Activated T-cell treated with anti-CD3 and anti-CD28 coated beads, Interleukin-2, amount 50 U/mL, for 24 hours (primary cell): Measurements from ENCODE around the gene MPPED2.

Experiments
- DNase-seq: peaks from one replicate; pipeline ENCODE4 v3.0.0-alpha.2; 2020
- H3K27ac Mint-ChIP-seq: 2 replicates; pipeline ENCODE4 v1.8.0; 2020; ENCODE audit warnings: mild to moderate bottlenecking, mixed read lengths
- H3K27me3 Mint-ChIP-seq: 2 replicates; pipeline ENCODE4 v1.8.0; 2020; ENCODE audit warnings: mixed read lengths
- H3K36me3 Mint-ChIP-seq: 2 replicates; pipeline ENCODE4 v1.8.0; 2020; ENCODE audit warnings: low read depth, mixed read lengths
- H3K4me1 Mint-ChIP-seq: 2 replicates; pipeline ENCODE4 v1.8.0; 2020; ENCODE audit warnings: low read depth, mixed read lengths
- H3K4me3 Mint-ChIP-seq: 2 replicates; pipeline ENCODE4 v1.8.0; 2020; ENCODE audit warnings: mild to moderate bottlenecking, moderate library complexity, mixed read lengths
- H3K9me3 Mint-ChIP-seq: 2 replicates; pipeline ENCODE4 v1.8.0; 2020; ENCODE audit warnings: mixed read lengths

Gene MPPED2

GRCh38 chr11:30452114-30452513, 134.0 kb downstream of the MPPED2 start:
- Mint-ChIP-seq H3K27me3 (no peaks in the 10 kb centered on the region), H3K36me3 (no peaks in the 10 kb centered on the region), H3K4me1 (no peaks in the 10 kb centered on the region), H3K27ac (no peak overlapping the region), H3K9me3 (no peaks in the 10 kb centered on the region), H3K4me3 (no peak overlapping the region)
- no peak for DNase-seq

GRCh38 chr11:30451626-30452025, 134.5 kb downstream of the MPPED2 start:
- no peaks in the 10 kb centered on the region for H3K4me1 Mint-ChIP-seq
- H3K27ac Mint-ChIP-seq = no peak overlapping the region
- H3K4me3 Mint-ChIP-seq = no peak overlapping the region
- DNase-seq = no peak
- no peaks in the 10 kb centered on the region for H3K9me3 Mint-ChIP-seq
- no peaks in the 10 kb centered on the region for H3K36me3 Mint-ChIP-seq
- H3K27me3 Mint-ChIP-seq = no peaks in the 10 kb centered on the region

GRCh38 chr11:30451167-30451566, 135.0 kb downstream of the MPPED2 start:
- H3K9me3 Mint-ChIP-seq = no peaks in the 10 kb centered on the region
- DNase-seq = no peak
- no peak overlapping the region for H3K4me3 Mint-ChIP-seq
- H3K36me3 Mint-ChIP-seq = no peaks in the 10 kb centered on the region
- H3K4me1 Mint-ChIP-seq = no peaks in the 10 kb centered on the region
- no peaks in the 10 kb centered on the region for H3K27me3 Mint-ChIP-seq
- no peak overlapping the region for H3K27ac Mint-ChIP-seq

GRCh38 chr11:30447058-30447640, 139.0 kb downstream of the MPPED2 start:
- Mint-ChIP-seq H3K27me3 (no peaks in the 10 kb centered on the region), H3K36me3 (no peaks in the 10 kb centered on the region), H3K4me1 (no peaks in the 10 kb centered on the region)

GRCh38 chr11:30446520-30446919, 139.6 kb downstream of the MPPED2 start:
- DNase-seq = no peak
- Mint-ChIP-seq H3K4me3 (no peak overlapping the region), H3K9me3 (no peaks in the 10 kb centered on the region), H3K27ac (no peak overlapping the region), H3K36me3 (no peaks in the 10 kb centered on the region), H3K27me3 (no peaks in the 10 kb centered on the region), H3K4me1 (no peaks in the 10 kb centered on the region)

More at GRCh38 chr11:30447058-30447640, 139.0 kb downstream of the MPPED2 start:
- H3K27ac Mint-ChIP-seq = no peak overlapping the region
- no peaks in the 10 kb centered on the region for H3K9me3 Mint-ChIP-seq
- no peak for DNase-seq
- H3K4me3 Mint-ChIP-seq = no peak overlapping the region

- no peaks in the 10 kb centered on the region for H3K36me3 Mint-ChIP-seq
- no peaks in the 10 kb centered on the region for H3K4me1 Mint-ChIP-seq
- H3K27ac Mint-ChIP-seq = no peak overlapping the region
- no peak overlapping the region for H3K4me3 Mint-ChIP-seq
- no peaks in the 10 kb centered on the region for H3K9me3 Mint-ChIP-seq
- no peaks in the 10 kb centered on the region for H3K27me3 Mint-ChIP-seq
- DNase-seq = no peak
Observed at GRCh38 chr11:30445056-30445455, 141.1 kb downstream of the MPPED2 start.

- Mint-ChIP-seq H3K9me3 (no peaks in the 10 kb centered on the region), H3K4me1 (no peaks in the 10 kb centered on the region), H3K36me3 (no peaks in the 10 kb centered on the region), H3K27me3 (peaks cover 3% of the 10 kb centered on the region), H3K27ac (no peak overlapping the region), H3K4me3 (no peak overlapping the region)
- DNase-seq = no peak
Observed at GRCh38 chr11:30440510-30440909, 145.6 kb downstream of the MPPED2 start.

- H3K4me1 Mint-ChIP-seq = no peaks in the 10 kb centered on the region
Observed at GRCh38 chr11:30436801-30437200, 149.4 kb downstream of the MPPED2 start.

GRCh38 chr11:30435488-30435887, 150.7 kb downstream of the MPPED2 start:
- Mint-ChIP-seq H3K9me3 (no peaks in the 10 kb centered on the region), H3K27ac (no peak overlapping the region), H3K4me3 (no peak overlapping the region), H3K36me3 (no peaks in the 10 kb centered on the region), H3K4me1 (no peaks in the 10 kb centered on the region), H3K27me3 (peaks cover 3% of the 10 kb centered on the region)
- DNase-seq = no peak

More at GRCh38 chr11:30436801-30437200, 149.4 kb downstream of the MPPED2 start:
- DNase-seq = no peak
- no peak overlapping the region for H3K27ac Mint-ChIP-seq
- no peak overlapping the region for H3K4me3 Mint-ChIP-seq
- H3K36me3 Mint-ChIP-seq = no peaks in the 10 kb centered on the region
- H3K9me3 Mint-ChIP-seq = no peaks in the 10 kb centered on the region
- H3K27me3 Mint-ChIP-seq = peaks cover 3% of the 10 kb centered on the region

- Mint-ChIP-seq H3K4me3 (no peak overlapping the region), H3K27me3 (peaks cover 3% of the 10 kb centered on the region), H3K9me3 (no peaks in the 10 kb centered on the region), H3K36me3 (no peaks in the 10 kb centered on the region), H3K27ac (no peak overlapping the region), H3K4me1 (no peaks in the 10 kb centered on the region)
- DNase-seq = no peak
Observed at GRCh38 chr11:30434901-30435300, 151.3 kb downstream of the MPPED2 start.

- DNase-seq = no peak
- no peaks in the 10 kb centered on the region for H3K36me3 Mint-ChIP-seq
- H3K4me3 Mint-ChIP-seq = no peak overlapping the region
- H3K4me1 Mint-ChIP-seq = no peaks in the 10 kb centered on the region
- no peak overlapping the region for H3K27ac Mint-ChIP-seq
- no peaks in the 10 kb centered on the region for H3K9me3 Mint-ChIP-seq
- peaks cover 3% of the 10 kb centered on the region for H3K27me3 Mint-ChIP-seq
Observed at GRCh38 chr11:30433831-30434230, 152.3 kb downstream of the MPPED2 start.

- DNase-seq = no peak
- Mint-ChIP-seq H3K27me3 (no peaks in the 10 kb centered on the region), H3K4me1 (no peaks in the 10 kb centered on the region), H3K27ac (no peak overlapping the region), H3K4me3 (no peak overlapping the region), H3K36me3 (no peaks in the 10 kb centered on the region), H3K9me3 (no peaks in the 10 kb centered on the region)
Observed at GRCh38 chr11:30432716-30433115, 153.4 kb downstream of the MPPED2 start.

GRCh38 chr11:30432178-30432577, 154.0 kb downstream of the MPPED2 start:
- Mint-ChIP-seq H3K4me3 (no peak overlapping the region), H3K27me3 (no peaks in the 10 kb centered on the region), H3K27ac (no peak overlapping the region), H3K36me3 (no peaks in the 10 kb centered on the region), H3K4me1 (no peaks in the 10 kb centered on the region), H3K9me3 (no peaks in the 10 kb centered on the region)
- DNase-seq = no peak

GRCh38 chr11:30431127-30431814, 154.9 kb downstream of the MPPED2 start:
- DNase-seq = no peak
- H3K36me3 Mint-ChIP-seq = no peaks in the 10 kb centered on the region

GRCh38 chr11:30429550-30429949, 156.6 kb downstream of the MPPED2 start:
- no peaks in the 10 kb centered on the region for H3K4me1 Mint-ChIP-seq
- DNase-seq = no peak
- H3K27ac Mint-ChIP-seq = no peak overlapping the region
- no peaks in the 10 kb centered on the region for H3K27me3 Mint-ChIP-seq
- H3K36me3 Mint-ChIP-seq = no peaks in the 10 kb centered on the region
- no peak overlapping the region for H3K4me3 Mint-ChIP-seq
- no peaks in the 10 kb centered on the region for H3K9me3 Mint-ChIP-seq

More at GRCh38 chr11:30431127-30431814, 154.9 kb downstream of the MPPED2 start:
- no peak overlapping the region for H3K27ac Mint-ChIP-seq
- H3K4me1 Mint-ChIP-seq = no peaks in the 10 kb centered on the region
- no peaks in the 10 kb centered on the region for H3K27me3 Mint-ChIP-seq
- H3K9me3 Mint-ChIP-seq = no peaks in the 10 kb centered on the region
- no peak overlapping the region for H3K4me3 Mint-ChIP-seq
